SIG-M5 treated with dmso at 0.1 percent for 504 hours (cell line): Measurements from ENCODE around the gene PFN4.
"Not testable (repeated sequence)": the region's sequence is repeated elsewhere in the genome, so short reads cannot be mapped to it uniquely, and the experiment has no call there.

ENCODE experiments used
- DNase-seq: peaks from one replicate; lab custom pipeline; 2025; ENCODE audit not compliant: unreplicated experiment; lab: John Stamatoyannopoulos, UW

PFN4 gene, protein sequence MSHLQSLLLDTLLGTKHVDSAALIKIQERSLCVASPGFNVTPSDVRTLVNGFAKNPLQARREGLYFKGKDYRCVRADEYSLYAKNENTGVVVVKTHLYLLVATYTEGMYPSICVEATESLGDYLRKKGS

DNA sequence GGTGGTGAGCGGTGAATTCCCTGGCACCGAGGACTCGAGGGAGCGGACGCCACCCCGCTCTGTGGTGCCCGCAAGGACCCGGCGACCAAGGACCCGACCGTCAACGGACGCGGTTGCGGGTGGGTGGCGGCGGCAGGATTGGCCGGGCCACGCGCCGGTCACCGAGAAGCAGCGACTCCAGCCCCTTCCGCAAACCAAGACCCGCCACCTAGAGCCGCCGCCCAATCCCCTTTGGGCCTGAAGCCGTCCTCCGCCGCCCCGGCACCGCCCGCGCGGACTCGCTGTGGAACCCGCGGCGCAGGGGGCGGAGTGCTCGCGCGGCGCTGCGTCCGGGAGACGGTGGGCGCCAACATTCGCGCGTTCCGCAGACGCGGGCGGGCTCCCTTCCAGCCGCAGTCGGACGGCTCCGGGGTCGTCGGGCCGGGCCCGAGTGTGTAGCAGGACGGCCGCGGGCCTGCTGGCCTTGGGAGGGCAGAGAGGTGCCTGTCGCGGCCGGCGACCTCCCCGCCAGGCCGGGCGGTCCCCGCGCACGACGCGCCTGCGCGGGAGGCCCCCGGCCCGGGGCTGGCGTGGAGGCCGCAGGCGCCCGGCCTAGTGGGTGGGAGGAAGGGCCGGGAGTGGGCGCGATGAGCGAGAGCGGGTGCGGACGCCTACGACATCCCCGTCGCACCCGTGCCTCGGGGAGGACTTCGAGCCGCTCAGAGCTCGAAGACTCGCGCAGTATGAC lies at the start of gene PFN4, which contains the start of gene FAM228B:
PFN4 (minus strand) TSS at position 140 of the 727 bp plus-strand sequence. CDS start 799 bp downstream, outside the sequence.
FAM228B (plus strand) TSS at position 275 of the 727 bp plus-strand sequence. CDS start 893 bp downstream, outside the sequence.
- peak; percentile 85 for DNase-seq

DNA sequence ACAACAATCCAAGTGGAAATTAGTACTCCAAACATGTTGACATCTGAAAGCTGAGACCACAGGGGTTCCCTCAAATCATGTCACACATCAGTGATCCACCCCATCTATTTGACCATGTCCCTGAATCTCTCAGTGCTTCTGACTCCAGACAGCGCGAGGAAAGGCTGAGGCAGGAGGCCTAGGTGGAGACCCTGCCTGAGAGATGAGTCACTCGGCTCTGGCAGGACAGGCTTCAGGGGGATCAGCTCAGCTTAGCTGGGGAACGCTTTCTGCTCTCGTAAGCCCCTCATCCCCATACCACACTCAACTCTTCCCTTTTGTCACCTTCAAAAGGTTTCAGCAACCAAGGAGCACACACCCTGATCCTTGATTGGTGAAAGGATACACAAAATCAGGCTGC lies 45.9 kb upstream of the PFN4 start:
- DNase-seq, result no peak

DNA sequence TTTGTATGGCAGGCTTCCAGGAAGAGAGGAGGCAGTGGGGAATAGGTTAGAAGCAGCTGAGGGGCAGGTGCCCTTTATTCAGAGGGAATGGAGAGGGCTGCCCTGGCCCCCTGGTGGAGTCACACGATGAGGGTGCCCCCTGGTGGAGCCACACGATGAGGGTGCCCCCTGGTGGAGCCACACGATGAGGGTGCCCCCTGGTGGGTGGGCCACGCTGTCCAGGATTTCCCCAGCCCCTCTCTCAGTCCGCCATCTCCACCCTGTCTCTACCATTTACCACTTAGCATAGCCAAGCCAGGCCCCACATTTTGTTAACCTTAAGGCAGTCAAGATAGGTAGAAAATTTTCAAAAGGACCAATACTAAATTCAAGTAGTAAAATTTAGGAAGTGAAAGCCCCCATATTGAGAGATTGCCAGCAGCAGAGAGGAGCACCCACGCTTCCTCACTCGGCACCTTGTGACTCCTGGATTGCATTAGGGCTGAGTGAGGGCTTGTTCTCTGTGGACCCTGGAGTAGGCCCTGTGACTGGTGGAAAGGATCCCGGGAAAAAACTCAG lies 41.4 kb upstream of the PFN4 start:
- DNase-seq, result peak; percentile 77

DNA sequence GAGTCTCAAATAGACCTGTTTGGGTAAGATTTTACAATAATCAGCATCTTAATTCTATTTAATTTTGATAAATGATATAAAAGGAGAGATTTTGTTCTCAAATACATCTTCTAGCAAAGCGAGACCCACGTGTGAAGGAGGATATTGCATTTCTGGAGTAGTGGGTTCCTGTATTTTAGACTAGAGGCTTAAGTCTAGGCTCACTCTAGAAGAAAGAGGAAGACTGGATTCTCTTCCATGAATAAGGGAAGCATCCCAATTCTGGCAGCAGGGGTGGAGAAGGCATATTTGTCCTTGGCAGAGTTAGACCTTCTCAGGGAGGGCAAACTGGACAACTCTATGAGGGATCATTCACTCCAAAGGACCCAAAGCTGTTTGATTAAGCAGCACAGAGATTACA lies 40.5 kb upstream of the PFN4 start:
- DNase-seq, result no peak

DNA sequence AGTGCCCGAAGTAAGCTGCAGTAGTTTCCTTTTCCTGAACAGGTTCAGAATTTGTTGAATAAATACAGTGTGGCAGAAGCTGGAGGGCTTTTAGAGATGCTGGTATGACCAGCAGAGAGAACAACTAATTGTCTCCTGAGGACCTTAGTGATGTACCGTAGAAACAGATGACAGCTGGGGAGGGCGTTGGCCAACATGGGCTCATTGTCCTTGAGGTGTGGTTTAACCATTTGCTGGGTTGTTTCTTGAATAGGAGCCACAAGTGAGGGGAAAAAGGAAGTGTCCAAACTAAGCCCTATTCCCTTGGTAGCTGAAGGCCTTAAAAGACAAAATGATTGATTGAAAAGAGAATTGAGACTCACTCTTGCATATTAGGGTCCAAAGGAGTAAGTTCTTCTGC lies 40.1 kb upstream of the PFN4 start:
- DNase-seq, result peak; percentile 66

DNA sequence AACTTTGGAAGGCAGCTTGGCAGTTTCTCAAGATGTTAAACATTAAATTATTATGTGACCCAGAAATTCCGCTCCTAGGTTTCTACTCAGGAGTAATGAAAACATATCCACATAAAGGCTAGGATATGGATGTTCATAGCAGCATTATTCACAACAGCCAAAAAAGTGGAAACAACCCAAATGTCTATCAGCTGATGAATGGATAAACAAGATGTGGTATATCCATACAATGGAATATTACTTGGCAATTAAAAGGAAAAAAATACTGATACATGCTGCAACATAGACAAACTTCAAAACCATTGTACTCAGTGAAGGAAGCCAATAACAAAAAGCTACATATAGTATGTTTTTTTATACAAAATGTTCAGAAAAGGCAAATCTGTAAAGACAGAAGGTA lies 39.4 kb upstream of the PFN4 start:
- DNase-seq, result no peak

DNA sequence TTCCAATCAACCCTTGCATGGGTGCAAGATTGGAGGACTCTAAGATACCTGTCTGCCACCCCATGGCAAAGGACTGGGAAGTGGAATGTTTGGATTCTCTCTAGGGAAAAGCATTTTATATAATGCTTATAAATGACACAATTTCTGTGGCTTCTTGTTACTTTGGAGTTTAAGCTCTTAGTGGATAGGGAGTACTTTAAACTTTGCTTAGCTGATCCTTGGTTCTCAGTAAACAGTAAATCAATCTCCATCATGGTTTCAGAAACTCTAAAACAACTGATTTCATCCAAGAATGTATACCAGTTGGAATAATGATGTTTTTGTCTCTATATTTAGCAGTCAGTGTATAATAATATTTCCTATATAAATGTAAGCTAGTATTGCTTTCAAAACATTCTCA lies 37.6 kb upstream of the PFN4 start:
- DNase-seq, result no peak

DNA sequence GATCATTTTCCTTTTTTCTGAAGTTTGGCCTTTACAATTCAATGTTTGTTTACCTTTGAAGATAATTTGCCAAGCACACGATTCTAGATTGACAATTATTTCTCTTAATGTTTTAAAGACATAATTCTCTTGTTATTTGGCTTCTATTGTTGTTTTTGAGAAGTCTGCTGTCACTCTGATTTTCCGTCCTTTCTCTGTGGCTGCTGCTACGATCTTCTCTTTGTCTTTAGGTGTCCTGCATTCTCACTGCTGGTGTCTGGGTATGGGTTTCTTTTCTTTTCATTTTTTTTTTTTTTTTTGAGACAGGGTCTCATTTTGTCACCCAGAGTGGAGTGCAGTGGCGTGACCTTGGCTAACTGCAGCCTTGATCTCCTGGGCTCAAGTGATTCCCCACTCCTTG lies 36.6 kb upstream of the PFN4 start:
- no peak for DNase-seq

DNA sequence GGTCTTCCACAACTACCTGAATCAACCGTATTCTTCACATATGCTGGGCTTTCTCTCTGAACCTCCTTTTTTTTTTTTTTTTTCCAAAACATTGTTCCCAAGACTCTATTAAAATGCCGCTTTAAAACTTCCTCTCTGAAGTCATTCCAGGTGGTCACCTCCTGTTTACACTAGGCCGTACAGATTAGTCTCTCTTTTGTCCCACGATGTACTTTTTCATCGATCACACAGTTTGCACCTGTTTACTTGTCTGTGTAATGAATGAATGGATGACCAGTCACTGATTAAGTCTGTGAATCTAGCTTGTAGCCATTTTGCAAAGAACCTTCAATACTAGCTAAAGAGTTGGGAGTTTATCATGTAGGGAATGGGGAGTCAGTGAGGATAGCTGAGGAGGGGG lies 35.0 kb upstream of the PFN4 start:
- DNase-seq, result no peak

DNA sequence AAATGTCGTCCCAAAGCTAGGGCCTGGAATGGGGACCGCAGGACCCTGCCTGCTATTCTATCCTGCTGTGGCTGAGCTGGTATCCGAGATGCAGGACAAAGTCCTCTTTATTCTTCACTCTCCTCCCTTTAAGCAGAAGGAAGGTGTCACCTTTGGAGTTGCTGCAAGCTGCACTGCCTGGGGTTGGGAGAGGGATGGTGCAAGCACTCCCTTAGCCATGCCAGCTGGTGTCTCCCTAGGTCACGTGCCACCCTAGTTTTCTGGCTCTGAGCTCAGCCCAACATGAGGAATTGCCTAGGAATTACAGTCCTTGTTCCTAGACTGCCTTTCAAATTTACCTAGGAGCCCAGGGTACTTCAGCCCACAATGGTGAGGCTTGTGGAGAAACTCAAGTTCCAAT lies 30.3 kb upstream of the PFN4 start:
- DNase-seq, result no peak

DNA sequence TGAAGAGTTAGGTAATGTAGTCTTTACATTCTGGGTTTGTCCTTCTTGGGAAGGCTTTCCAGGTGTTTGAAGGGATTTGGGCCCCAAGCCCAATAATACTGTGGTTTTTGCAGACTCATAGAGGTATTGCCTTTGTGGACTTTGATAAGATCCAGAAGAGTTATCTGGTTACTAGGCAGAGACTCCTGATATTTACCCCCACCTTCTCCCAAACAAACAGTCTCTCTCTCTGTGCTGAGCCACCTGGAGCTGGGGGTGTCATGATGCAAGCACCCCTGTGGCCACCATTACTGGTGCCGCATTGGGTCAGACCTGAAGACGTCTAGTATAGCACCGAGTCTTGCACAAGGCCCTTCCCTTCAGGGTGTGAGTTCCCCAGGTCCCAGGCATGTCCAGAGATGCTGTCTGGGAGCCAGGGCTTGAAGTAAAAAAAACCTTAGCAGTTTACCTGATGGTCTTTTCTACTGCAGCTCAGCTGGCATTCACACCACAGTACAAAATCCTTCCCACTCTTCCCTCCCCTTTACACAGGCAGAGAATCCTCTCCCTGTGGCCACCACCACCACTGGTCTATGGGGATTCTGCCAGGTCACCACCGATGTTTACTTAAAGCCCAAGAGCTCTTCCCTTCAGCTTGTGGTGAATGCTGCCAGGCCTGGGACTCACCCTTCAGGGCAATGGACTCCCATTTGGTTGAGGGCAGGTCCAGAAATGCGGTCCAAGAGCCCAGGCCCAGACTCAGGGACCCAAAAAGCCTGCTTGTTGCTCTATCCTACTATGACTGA lies 29.5 kb upstream of the PFN4 start:
- DNase-seq, result no peak

DNA sequence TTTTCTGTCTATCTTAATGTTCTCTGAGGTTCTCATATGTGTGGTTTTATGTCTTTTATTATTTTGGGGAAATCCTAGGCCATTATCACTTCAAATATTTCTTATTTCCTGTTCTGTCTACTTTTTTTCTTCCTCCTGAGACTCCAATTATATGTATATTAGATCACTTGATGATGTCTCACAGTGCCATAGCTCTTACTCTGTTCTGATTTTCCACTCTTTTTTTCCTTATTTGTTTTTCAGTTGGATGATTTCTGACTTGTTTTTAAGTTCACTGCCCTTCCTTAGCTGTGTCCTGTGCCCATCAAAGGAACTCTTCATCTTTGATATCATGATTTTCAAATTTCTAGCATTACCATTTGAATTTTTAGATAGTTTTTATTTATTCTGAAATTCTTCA lies 24.2 kb upstream of the PFN4 start:
- DNase-seq, result no peak

DNA sequence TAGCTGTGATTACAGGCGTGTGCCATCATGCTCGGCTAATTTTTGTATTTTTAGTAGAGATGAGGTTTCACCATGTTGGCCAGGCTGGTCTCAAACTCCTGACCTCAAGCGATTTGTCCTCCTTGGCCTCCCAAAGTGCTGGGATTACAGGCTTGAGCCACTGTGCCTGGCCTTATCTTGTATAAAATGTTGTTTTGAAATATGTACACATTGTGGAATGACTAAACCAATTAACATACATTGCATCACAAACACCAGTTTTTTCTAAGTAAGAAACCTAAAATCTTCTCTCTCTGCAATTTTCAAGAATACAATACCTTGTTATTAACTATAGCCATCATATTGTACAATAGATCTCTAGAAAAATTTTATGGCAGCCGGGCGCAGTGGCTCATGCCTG lies 17.2 kb upstream of the PFN4 start:
- DNase-seq, result not testable (repeated sequence)

DNA sequence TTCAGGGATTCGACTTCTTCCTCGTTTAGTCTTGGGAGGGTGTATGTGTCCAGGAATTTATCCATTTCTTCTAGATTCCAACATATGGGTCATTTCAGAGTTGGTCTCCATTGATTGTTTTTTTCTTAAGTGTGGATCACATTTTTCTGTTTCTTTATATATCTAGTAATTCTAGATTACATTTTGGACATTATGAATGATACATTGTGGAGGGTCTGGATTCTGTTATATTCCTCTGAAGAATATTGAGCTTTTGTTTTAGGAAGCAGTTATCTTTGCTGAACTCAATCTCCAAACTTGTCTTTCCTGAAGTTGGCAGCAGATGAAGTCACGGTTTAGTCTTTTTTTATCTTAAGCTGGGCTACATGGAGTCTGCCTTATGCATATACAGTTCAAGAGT lies 9.4 kb upstream of the PFN4 start:
- DNase-seq, result no peak

DNA sequence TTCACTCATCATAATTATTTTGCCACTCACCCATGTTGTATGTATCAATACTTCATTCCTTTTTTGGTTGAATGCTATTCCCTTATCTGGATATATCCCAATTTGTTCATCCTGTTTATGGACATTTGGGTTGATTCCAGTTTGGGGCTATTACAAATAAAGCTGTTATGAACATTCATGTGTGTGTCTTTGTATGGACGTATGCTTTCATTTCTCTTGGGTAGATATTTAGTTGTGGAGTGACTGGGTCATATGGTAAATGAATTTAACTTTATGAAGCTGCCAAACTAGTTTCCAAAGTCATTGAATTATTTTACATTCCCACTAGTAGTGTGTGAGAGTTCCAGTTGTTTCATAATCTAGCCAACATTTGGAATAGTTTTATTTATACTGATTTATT lies 2.8 kb upstream of the PFN4 start:
- DNase-seq, result no peak

DNA sequence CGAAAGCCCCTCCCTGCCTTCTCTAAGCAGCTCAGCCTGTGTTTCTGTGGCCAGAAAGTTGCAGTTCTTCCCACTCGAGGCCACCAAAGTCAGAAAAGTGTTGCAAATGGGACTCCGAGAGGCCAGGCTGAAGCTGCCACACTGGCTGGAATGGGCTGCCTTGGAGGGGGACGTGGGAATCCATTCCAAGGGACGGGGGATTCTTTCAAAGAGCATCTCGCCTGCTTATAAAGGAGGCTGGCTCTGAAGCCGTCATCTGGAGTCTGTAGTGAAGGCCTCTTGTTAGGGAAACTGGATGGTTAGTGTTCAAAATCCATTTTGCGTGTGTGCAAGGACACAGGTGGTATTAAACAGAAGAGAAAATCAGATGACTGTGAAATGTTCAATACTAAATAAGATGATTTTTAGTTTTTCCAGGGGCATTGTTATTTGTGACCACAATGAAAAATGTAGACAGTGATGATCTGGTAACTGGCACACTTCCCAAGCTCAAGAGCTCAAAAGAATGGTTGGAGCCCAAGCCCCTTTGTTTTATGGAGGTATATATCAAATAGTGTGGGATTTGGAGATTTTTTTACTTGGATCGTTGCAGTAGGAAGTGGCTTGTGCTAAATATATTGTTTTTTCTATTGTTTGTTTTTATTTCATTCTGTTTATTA lies 917 bp upstream of the PFN4 start:
- DNase-seq, result no peak

DNA sequence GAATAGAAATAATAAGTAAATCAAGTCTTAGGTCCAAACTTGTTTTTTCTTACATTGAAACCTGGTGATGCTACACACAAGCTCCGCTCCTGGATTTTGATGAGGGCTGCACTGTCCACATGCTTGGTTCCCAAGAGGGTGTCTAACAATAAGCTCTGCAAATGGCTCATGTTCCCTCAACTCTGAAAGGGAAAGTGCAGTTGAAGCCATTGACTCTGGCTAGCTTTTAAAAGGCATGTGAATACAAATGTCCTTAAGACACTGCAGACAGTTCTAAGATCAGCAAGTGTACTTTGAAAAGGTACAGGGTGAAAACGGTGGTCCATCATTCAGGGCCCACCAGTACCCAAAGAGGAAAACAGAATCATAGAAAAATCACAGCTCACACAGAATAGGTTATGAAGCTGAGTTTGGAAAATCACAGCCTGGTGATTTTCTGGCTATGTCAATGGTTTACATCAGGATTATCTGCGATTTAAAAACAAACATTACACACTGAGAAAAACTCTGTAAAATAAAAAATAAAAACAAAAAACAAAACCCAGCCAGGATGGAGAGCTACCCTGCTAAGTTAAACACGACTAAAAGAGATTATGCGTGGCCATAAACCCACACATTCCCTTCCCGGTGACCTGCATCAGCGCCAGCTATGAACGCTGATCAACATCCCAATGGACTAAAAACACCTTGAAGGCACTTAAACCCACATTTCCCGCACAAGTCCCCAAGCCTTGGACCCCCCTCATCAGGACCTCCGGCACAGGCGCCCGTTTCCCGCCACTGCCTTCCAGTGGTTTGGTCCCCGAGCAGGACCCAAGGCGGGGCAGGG lies 554 bp downstream of the PFN4 start:
- DNase-seq, result no peak

DNA sequence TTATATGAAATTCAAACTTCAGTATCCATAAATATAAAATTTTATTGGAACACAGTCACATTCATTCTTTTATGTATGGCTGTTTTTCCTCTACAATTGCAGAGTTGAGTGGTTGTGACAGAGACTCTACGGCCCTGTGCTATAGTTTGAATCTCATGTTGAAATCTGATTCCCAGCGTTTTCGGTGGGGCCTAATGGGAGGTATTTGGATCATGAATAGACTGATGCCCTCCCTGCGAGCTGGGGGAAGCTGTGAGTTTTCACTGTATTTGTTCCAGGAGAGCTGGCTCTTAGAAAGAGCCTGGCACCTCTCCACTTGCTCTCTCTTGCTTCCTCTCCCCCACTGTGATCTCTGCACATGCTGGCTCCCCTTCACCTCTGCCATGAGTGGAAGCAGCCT lies 1.7 kb downstream of the PFN4 start:
- no peak for DNase-seq

DNA sequence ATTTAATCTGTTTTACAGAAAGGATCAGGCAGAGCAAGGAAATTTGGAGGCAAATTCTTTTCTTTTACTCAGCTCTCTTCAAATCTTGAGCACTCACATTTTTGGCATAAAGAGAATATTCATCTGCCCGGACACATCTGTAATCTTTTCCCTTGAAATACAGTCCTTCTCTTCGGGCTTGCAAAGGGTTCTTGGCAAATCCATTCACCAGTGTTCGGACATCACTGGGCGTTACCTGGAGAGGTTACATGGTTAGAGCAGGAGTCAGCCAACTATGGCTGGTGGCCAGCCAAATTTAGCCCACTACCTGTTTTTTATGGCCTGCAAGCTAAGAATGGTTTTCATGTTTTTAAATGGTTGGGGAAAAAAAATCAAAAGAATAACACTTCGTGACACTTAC lies 2.1 kb downstream of the PFN4 start:
- DNase-seq, result no peak

DNA sequence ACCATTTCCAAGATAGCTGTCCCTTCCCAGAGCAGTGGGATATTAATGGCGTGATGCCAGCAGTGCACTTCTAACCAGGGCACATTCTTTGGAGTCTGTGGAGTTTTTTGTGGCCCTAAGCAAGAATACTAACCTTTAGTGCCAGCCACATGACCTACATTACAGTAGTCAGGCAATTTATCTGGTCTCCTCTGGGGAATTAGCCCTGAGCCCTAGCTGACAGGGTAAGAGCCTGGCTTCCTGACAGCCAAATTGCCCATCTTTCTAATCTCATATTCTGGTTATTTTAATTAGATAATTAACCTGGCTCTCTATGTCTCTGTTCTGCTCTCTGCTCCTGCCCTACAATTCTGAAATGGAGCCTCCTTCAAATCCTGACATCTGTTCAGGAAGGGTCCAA lies 5.2 kb downstream of the PFN4 start:
- no peak for DNase-seq

DNA sequence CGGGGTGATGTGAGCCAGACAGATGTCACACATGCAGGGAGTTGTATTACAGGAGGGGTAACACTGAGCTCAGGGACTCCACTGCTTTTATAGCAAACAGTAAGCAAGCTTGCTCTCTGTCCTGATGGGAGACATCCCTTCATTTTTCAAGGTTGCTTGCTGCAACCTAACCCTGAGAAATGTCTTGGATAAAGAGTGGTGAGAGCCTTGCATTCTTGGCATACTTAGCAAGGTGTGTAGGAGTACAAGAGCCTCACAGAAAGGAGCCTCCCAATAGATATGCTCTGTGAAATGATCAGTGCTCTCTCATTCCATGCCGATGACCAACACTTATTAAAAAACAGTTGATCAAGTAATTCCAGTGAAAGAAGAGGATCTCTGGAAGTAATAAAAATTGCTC lies 8.1 kb downstream of the PFN4 start:
- DNase-seq, result no peak
